Cardiac muscle cell (in vitro differentiated cells and primary cell): ENCODE results near the gene CDCA3. TPM values are rescaled to one million over a fixed set of nuclear protein-coding genes. Genes with fewer than 3 reads are reported as not detected.

Source experiments
- DNase-seq, 2 donors: peaks; one replicate each; pipeline versions ENCODE4 v3.0.0 to v3.0.0-alpha.2; 2010 to 2017; ENCODE audit warnings: low read depth in 1 of 2, low spot score in 1 of 2
- H3K27ac ChIP-seq: fragments of 200-600 bp; sonication (generic); 2 replicates; pipeline ENCODE4 v1.5.1; 2016
- H3K27me3 ChIP-seq: fragments of 200-600 bp; sonication (generic); 2 replicates; pipeline ENCODE4 v1.6.0; 2016; ENCODE audit warnings: control low read depth
- H3K36me3 ChIP-seq: fragments of 200-600 bp; sonication (generic); 2 replicates; pipeline ENCODE4 v1.5.1; 2016; ENCODE audit warnings: control low read depth
- H3K4me1 ChIP-seq: fragments of 200-600 bp; sonication (generic); 2 replicates; pipeline ENCODE4 v1.8.1; 2017; ENCODE audit warnings: low read depth, mild to moderate bottlenecking, mixed run types
- H3K4me3 ChIP-seq: fragments of 200-600 bp; sonication (generic); 2 replicates; pipeline ENCODE4 v1.5.1; 2016; ENCODE audit warnings: mild to moderate bottlenecking
- H3K9me3 ChIP-seq: fragments of 200-600 bp; sonication (generic); 2 replicates; pipeline ENCODE4 v1.5.1; 2017; ENCODE audit warnings: low read depth, mild to moderate bottlenecking, control low read depth
- CTCF ChIP-seq: IDR thresholded peaks from 2 replicates; pipeline ENCODE4 v1.5.1; 2012; ENCODE audit warnings: low read depth, mild to moderate bottlenecking, low read length
- polyA plus RNA-seq: library from polyadenylated mRNA; unstranded; fragments of >200 nt; fragmentation: Nextera tagmentation; extraction: Ambion mirVana; gene quantifications from 2 replicates; pipeline ENCODE4 v1.2.1, GENCODE V29; 2016
- total RNA-seq: library from RNA; depleted of rRNA; stranded (reverse); fragments of >200 nt; gene quantifications from 2 replicates; pipeline ENCODE4 v1.2.3, GENCODE V29; 2016

Gene CDCA3
- total and polyA plus RNA-seq, 2 experiments from 2014 or later: 10.4 to 42.8 TPM

GRCh38 chr12:6816598-6816997 is 34.5 kb downstream of the CDCA3 start:
- no peaks in the 10 kb centered on the region for H3K27me3 ChIP-seq
- peaks cover 18% of the 10 kb centered on the region for H3K4me1 ChIP-seq
- TF ChIP-seq CTCF: no peak
- H3K4me3 ChIP-seq: no peak overlapping the region
- H3K27ac ChIP-seq: no peak overlapping the region
- no peaks in the 10 kb centered on the region for H3K36me3 ChIP-seq
- H3K9me3 ChIP-seq: no peaks in the 10 kb centered on the region
- no peak for DNase-seq

GRCh38 chr12:6813363-6813762 is 37.7 kb downstream of the CDCA3 start:
- Histone ChIP-seq H3K36me3 (no peaks in the 10 kb centered on the region), H3K4me3 (no peak overlapping the region), H3K27ac (no peak overlapping the region), H3K4me1 (peaks cover 3% of the 10 kb centered on the region), H3K9me3 (no peaks in the 10 kb centered on the region), H3K27me3 (no peaks in the 10 kb centered on the region)
- no peak for DNase-seq
- TF ChIP-seq CTCF: no peak

DNA sequence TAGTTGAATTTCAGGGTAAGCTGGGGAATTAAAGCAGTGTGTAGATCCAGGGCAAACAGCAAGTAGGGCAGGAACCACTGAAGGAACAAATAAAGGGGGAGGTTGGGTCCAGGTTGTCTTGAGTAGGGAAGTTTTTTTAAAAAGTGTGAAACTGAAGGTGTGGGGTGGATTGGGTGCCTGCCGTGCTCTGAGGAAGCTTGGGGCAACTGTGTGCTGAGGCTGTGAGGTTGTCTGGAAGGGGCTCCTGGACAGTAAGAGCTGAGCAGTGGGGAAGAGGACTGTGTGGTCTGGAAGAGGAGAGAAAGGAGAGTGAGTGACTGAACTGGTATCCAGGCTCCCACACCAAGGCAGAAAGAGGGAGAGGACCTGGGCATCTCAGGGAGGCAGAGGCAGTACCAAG is 40.3 kb downstream of the CDCA3 start:
- H3K36me3 ChIP-seq: no peaks in the 10 kb centered on the region
- no peak for TF ChIP-seq CTCF
- no peak for DNase-seq
- H3K9me3 ChIP-seq: no peaks in the 10 kb centered on the region
- H3K4me1 ChIP-seq: no peaks in the 10 kb centered on the region
- no peak overlapping the region for H3K27ac ChIP-seq
- H3K27me3 ChIP-seq: no peaks in the 10 kb centered on the region
- H3K4me3 ChIP-seq: no peak overlapping the region

DNA sequence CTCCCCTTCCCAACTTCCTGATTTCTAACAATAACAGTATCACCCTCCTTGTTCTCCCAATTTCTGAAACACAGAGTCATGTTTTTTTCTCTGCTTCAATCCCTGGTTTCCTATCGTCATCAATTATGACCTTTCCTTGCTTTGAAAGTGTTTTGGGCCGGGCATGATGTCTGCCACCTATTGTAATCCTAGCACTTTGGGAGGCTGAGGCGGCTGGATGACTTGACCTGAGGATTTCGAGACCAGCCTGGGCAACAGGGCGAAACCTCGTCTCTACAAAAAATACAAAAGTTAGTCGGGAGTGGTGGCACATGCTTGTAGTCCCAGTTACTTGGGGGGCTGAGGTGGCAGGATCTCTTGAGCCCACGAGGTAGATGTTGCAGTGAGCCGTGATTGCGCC is 42.0 kb downstream of the CDCA3 start:
- Histone ChIP-seq H3K27ac (no peak overlapping the region), H3K4me1 (no peaks in the 10 kb centered on the region), H3K36me3 (no peaks in the 10 kb centered on the region), H3K9me3 (no peaks in the 10 kb centered on the region), H3K4me3 (no peak overlapping the region), H3K27me3 (no peaks in the 10 kb centered on the region)
- TF ChIP-seq CTCF: no peak
- DNase-seq: no peak

DNA sequence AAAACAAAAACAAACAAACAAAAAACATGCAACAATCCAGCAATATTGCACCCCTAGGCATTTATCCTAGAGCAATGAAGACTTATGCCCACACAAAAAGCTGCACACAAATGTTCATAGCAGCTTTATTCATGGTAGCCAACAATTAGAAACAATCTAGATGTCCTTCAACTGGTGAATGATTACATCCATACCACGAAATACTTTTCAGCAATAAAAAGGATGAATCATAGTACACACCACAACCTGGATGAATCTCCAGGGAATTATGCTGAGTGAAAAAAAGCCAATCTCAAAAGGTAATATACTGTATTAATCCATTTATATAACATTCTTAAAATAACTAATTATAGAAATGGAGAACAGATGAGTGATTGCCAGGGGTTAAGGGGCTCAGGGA is 43.9 kb downstream of the CDCA3 start:
- TF ChIP-seq CTCF: no peak
- no peak overlapping the region for H3K4me3 ChIP-seq
- no peaks in the 10 kb centered on the region for H3K9me3 ChIP-seq

DNA sequence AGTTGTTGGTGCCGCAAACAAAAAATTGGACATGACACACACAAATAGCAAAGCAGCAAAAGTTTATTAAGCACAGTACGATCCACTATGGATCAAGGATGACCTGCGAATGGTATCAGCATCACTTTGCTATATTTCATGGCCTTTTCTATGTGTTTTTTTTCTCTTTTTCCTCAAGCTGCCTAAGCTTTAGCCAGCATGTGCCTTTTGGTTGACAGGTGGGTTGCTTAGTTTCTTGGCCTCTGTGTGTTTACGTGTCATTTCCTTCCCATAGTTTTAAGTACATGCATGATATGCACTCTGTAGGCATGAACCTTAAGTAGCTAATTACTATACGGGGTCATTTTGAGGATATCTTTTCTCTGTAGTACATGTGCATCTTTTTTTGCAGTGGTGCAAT is 51.9 kb downstream of the CDCA3 start:
- Histone ChIP-seq H3K4me3 (no peak overlapping the region), H3K9me3 (no peaks in the 10 kb centered on the region), H3K36me3 (no peaks in the 10 kb centered on the region), H3K27me3 (no peaks in the 10 kb centered on the region), H3K27ac (no peak overlapping the region), H3K4me1 (peaks cover 13% of the 10 kb centered on the region)
- no peak for DNase-seq
- no peak for TF ChIP-seq CTCF

More for the DNA sequence above, 43.9 kb downstream of the CDCA3 start:
- no peak for DNase-seq
- no peaks in the 10 kb centered on the region for H3K27me3 ChIP-seq
- no peaks in the 10 kb centered on the region for H3K4me1 ChIP-seq
- no peak overlapping the region for H3K27ac ChIP-seq
- no peaks in the 10 kb centered on the region for H3K36me3 ChIP-seq
